KBM-7 (cell line): Measurements from ENCODE around the gene PDE11A.
"Not testable (repeated sequence)": the region's sequence is repeated elsewhere in the genome, so short reads cannot be mapped to it uniquely, and the experiment has no call there.

Experiments
- DNase-seq: peaks from one replicate; pipeline ENCODE4 v3.0.0-alpha.2; 2015
- in situ Hi-C: fragments of 300-500 bp; cut with MboI; formaldehyde crosslinking; loops from 2 replicates; pipeline ENCODE4 v1.14.3; 2020; ENCODE audit warnings: low sequenced_read_pairs, low pct_unique_long_range_greater_than_20kb, mixed read lengths

The PDE11A gene

GRCh38 chr2:177869209-177869608 is 203.4 kb downstream of the PDE11A start:
- in situ Hi-C loops: no loop called here
- no peak for DNase-seq

- in situ Hi-C loops: no loop called here
- no peak for DNase-seq
These were observed 203.8 kb downstream of the PDE11A start for GRCh38 chr2:177868806-177869205.

- DNase-seq: no peak
- in situ Hi-C loops: no loop called here
These were observed 215.0 kb downstream of the PDE11A start for GRCh38 chr2:177857538-177857937.

- in situ Hi-C loops: no loop called here
These were observed 220.2 kb downstream of the PDE11A start for GRCh38 chr2:177852389-177852788.

GRCh38 chr2:177843188-177843587 is 229.4 kb downstream of the PDE11A start:
- DNase-seq: no peak
- in situ Hi-C loops: no loop called here

More at GRCh38 chr2:177852389-177852788, 220.2 kb downstream of the PDE11A start:
- DNase-seq: no peak

- in situ Hi-C loops: no loop called here
- no peak for DNase-seq
These were observed 230.3 kb downstream of the PDE11A start for GRCh38 chr2:177842243-177842642.

GRCh38 chr2:177835418-177836204 is 237.0 kb downstream of the PDE11A start:
- DNase-seq, in situ Hi-C loops: not testable (repeated sequence)

GRCh38 chr2:177832611-177833433 is 239.8 kb downstream of the PDE11A start:
- DNase-seq: no peak
- in situ Hi-C loops: no loop called here

GRCh38 chr2:177830881-177831386 is 241.6 kb downstream of the PDE11A start:
- DNase-seq: no peak
- in situ Hi-C loops: no loop called here

GRCh38 chr2:177828557-177828956 is 244.0 kb downstream of the PDE11A start:
- no peak for DNase-seq
- in situ Hi-C loops: no loop called here

GRCh38 chr2:177826897-177827296 is 245.7 kb downstream of the PDE11A start:
- in situ Hi-C loops: no loop called here
- DNase-seq: no peak

GRCh38 chr2:177822941-177823340 is 249.6 kb downstream of the PDE11A start:
- in situ Hi-C loops: no loop called here
- no peak for DNase-seq

- in situ Hi-C loops: no loop called here
- no peak for DNase-seq
These were observed 254.2 kb downstream of the PDE11A start for GRCh38 chr2:177818412-177818811.

GRCh38 chr2:177817300-177817699 is 255.3 kb downstream of the PDE11A start:
- in situ Hi-C loops: no loop called here
- no peak for DNase-seq

GRCh38 chr2:177816766-177817165 is 255.8 kb downstream of the PDE11A start:
- in situ Hi-C loops: no loop called here
- no peak for DNase-seq

- DNase-seq: peak; percentile 2
- in situ Hi-C loops: no loop called here
These were observed 259.7 kb downstream of the PDE11A start for GRCh38 chr2:177812713-177813396.

GRCh38 chr2:177810906-177811305 is 261.7 kb downstream of the PDE11A start:
- in situ Hi-C loops: no loop called here
- DNase-seq: peak; percentile 9

GRCh38 chr2:177808984-177809809 is 263.4 kb downstream of the PDE11A start:
- in situ Hi-C loops: no loop called here
- DNase-seq: no peak

GRCh38 chr2:177806025-177806424 is 266.6 kb downstream of the PDE11A start:
- DNase-seq: no peak
- in situ Hi-C loops: no loop called here
